GM21529 (cell line): ENCODE results near the gene IGLL5.

Experiments
- ATAC-seq: cut with Tn5 transposase; IDR thresholded peaks from one replicate; pipeline ENCODE4 v1.9.1; 2021; ENCODE audit not compliant: unreplicated experiment

The IGLL5 gene

DNA sequence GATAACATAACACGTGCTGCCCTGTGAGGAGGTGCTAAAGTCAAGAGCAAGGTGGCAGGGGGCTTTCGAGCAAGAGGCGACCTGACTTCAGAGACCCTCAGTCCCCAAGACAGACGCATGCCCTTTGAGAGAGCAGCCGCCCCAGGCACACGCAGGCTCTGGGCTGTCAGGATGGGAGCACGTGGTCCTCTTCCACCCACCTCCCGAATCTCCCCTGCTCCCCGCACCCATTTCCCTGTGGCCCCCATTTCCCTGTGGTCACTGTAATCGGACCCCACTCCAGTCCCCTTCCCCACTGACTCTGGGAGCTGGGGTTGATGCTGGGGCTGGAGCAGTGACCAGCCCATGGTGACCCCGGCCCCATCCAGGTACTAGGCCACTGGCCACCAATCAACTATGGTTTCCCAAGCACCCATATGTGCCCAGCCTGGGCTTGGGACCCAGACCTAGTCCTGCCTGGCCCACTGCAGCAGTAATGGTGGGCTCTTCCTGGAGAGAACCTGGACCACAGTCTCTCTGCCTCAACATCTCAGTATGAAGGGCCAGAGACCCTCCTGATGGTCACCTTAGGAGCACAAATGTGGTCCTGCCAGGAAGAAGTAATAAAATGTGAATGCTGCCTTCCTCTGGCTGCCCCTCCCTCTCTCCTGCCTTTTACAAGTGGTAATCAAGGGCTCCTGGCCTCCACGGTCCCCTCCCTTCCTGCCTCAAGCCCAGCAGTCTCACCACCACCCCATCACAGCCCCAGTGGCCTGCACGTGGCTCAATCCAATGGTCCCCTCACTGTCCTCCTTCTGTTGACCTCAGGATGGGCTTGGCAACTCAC is 39.0 kb downstream of the IGLL5 start:
- no peak for ATAC-seq

DNA sequence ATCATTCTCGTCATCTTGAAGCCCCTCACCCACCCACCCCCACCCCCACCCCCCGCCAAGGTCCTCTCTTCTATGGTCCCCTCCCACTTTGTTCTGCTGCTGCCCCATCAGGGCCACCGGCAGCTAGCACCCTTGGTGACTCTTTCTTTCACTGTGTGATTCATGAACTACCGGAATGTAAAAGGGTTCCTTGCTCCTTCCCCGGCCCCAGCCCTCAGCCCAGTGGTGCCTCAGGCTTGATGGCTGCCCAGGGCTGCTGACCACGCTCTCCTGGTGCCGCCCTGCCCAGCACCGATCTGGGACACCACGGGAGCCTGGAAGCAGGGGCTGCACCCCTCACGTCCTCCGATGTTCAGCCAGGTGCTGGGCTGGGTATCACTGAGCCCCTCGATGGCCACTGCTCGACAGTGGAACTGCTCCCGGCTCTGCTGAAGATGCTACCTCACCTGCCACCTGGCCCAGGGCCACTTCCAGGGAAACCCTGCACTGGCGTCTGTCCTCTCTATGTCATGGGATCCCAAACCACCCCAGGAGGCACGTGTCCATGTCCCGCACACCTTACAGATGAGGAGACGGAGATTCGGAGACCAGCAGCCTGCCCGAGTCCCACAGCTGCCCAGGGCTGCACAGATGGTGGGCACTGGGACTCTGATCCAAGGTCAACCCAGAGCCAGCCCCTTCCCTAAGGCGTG is 39.7 kb downstream of the IGLL5 start:
- ATAC-seq, result no peak

DNA sequence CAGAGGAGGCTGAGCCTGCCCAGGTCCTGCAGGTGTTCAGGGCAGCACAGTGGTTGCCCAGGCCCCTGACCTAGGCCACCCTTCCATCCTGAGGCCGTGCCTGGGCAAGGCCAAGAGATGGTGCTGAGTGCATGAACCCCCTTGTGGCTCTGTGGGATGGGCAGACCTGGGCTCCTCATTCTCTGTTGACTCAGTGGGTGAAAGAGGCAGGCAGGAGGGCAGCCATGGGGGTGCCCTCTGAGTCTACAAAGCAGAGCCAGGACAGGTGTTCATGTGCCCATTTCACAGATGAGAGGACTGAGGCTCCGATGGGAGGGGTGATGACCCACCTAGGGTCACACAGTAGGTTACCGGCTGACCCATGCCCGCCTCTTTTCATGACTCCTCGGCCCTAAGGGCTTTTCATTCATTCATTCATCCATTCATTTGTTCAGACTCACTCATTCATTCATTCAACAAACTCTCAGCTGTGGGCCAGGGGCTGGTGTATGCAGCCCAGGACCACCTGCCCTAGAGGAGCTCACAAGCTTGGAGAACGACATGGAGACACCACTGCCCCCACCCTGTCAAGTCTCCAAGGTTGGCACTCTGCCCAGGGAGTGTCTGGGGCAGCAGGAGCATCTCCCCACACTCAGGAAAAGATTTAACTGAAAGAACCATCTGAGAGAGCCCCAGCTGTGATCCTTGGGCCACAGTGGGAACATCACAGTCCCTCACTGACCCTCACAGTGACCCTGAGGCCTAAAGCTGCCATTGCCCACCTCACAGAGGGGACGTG is 40.5 kb downstream of the IGLL5 start:
- no peak for ATAC-seq

DNA sequence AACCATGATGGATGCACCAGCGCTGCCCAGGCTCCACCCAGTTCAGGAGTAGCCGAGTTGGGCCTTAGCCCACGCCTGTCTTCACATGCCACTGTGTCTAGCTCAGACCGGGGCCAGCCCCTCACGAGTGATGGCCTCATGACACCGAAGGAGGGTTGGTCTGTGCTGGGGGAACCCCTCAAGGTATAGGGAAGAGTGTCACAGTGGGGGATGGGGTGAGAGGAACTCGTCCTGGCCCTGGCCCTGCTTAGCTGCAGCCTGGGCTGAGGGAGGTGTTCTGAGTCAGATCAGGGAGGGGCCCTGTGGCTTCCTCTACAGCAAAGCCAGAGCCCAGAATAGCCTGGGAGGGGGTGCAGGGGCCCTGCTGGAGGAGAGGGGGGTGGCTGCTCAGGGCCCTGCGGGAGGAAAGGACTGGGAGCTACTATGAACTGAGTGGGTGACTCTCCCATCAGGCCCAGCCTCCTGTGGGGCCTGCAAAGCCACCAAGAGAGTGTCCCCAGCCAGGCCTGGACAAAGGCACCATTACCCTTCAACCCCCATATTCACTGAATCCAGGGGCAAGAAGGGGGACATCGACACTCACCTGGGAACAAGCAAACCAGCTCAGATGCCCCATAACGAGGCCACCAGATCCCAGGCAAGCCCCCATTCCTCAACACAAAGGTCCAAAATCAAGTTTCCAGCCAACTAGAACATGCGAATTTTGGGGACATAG is 41.2 kb downstream of the IGLL5 start:
- ATAC-seq, result peak; percentile 84

- ATAC-seq, result no peak
Measured at GRCh38 chr22:22929381-22930221, 42.0 kb downstream of the IGLL5 start.

DNA sequence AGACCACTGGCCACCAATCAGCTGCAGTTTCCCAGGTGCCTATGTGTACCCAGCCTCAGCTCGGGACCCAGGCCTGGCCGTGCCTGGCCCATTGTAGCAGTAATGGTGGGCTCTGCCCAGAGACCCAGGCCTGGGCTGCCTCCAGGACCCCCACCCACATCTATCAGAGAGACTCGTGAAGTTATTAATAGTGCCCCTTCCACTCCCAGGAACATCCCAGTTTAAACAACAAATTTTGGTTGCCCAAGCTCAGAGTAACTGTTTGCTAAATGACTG is 42.5 kb downstream of the IGLL5 start:
- no peak for ATAC-seq

- no peak for ATAC-seq
Measured at GRCh38 chr22:22930571-22931556, 43.2 kb downstream of the IGLL5 start.

DNA sequence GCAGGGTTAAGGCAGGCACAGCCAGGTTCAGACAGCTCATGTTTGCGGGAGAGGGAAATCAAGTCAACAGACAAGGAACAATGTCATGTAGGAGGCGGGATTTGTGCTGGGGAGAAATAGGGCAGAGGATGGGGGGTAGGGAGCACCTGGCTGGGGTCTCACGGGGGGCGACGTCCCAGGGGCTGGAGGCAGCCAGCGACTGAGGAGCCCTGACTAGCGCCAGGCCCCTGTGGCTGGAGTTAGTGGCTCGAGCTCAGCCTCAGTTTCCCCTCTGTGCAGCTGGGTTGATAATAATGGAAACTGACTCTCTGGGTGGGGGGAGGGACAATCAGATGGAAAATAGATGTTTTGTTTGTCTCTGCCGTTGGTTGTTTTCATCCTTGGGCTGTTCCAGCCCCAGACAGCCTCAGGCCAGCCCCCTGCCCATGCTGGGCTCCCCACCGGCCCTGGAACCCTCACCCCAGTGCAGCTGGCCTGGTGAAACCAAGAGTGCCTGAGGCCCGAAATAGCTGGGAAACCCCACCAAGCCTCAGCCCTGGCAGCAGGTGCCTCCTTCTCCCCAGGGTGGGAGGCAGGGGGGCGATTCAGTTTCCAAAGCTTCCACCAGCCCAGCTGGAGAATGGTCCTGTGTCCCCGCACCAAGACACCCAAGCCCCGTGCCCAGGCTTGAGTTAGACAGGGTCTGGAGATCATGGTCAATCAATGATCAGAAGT is 44.1 kb downstream of the IGLL5 start:
- no peak for ATAC-seq

DNA sequence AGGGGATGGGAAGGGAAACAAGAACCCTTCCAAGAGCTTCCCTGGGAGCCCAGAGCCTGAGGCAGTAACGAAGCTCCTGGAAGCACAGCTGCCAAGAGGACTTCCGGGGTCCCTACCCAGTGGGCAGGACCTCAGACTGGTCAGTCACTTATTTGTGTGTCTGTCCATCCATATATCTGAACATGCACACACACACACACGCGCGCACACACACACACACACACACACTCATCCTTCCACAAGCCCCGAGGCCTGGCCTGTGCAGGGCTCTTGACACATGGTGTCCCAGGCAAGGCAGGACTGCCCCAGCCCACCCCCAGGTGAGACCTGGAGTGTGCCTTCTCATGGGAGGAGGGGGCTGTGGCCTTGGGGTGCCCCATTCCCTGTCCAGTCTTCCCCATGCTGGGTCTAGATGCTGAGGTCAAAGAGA is 44.9 kb downstream of the IGLL5 start:
- no peak for ATAC-seq

DNA sequence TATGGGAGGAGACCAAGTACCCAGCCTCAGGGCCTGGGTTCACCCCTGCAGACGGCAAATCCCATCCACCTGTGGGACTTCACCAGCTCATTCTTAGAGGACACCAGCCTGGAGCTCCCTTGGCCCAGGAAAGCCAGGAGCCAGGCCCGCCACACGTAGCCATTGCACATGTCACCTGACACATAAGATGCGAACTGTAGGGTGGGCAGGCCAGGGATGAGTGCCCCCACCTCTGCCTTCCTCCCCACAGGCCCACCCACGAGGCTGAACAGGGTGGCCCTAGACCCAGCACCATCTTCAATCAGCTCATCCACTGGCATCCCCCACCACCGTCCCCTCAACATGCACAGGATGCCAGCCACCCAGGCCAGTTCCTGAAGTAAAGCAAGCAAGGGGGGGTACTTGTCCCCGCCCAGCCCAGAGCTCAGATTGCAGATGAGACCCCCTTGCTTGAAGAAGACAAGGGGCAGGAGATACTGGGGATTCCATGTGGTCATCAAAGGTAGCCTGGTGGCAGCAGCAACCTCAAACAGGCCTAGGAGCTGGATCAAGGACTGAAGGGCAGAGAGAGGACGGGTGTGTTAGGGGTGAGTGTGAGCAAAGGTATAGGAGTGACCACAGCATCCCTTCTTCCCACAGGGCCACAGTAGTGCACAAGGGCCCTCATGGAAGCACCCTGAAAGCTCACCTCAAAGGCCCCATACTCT is 45.6 kb downstream of the IGLL5 start:
- no peak for ATAC-seq

DNA sequence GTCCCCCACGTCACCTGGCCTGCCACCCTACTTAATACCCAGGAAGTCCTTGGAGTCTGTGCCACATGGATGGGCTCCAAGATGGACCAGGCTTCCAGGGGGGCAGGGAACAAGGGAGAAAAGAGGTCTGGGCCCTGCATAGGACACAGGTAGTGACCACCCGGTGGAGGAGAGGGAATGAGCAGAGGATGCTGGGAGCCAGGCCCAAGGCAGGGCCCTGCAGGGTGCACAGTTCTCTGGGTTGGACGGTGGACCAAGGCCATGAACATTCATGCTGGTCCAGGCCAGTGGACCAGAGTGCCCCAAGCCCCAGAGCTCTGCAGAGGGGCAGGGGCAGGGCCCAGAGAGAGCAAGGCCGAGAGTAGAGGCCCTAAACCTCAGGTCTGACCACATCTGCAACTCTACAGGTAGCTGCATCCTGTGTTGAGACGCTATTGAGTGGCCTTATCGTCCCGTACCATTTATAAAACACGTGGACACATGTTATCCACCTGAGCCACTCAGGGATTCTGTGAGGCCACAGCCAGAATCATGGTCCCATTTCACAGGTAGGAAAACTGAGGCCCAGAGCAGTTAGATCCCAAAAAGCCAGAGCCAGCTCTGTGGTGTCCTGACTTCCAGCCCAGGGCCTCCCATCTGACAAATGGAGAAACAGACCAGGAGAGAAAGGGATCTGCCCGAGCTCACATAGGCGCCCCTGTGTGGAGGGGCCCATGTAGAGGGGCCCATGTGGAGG is 46.4 kb downstream of the IGLL5 start:
- no peak for ATAC-seq

GRCh38 chr22:22934543-22935055 is 47.0 kb downstream of the IGLL5 start:
- no peak for ATAC-seq

- ATAC-seq, result peak; percentile 22
Measured at GRCh38 chr22:22935056-22935545, 47.5 kb downstream of the IGLL5 start.

DNA sequence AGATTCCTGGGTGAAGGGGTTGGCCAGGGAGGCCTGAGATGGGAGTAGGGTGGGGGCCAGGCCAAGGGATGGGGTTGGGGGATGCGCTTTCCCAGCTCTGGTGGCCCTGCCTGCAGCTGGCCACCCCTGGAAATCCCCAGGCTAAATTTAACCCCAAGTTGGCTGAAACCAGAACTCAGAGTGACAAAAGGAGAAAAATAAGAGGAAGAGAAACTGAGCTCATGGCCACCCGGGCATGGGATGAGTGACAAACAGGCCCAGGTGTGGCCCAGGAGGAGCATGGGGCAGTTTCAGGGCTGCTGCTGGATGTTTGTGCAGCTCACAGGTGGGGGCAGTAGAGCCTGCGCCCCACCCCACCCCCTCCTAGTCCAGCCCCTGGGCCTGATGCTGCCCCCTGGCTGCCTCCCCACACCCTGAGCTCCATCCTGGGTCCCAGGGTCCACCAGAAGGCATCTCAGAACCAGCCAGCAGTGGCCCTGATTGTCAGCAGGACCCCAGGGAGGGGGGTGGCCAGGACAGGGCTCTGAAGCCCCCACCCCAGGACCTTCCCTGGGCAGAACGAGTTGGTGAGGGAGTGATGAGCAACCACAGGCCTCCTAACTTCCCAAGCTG is 48.0 kb downstream of the IGLL5 start:
- peak; percentile 84 for ATAC-seq

DNA sequence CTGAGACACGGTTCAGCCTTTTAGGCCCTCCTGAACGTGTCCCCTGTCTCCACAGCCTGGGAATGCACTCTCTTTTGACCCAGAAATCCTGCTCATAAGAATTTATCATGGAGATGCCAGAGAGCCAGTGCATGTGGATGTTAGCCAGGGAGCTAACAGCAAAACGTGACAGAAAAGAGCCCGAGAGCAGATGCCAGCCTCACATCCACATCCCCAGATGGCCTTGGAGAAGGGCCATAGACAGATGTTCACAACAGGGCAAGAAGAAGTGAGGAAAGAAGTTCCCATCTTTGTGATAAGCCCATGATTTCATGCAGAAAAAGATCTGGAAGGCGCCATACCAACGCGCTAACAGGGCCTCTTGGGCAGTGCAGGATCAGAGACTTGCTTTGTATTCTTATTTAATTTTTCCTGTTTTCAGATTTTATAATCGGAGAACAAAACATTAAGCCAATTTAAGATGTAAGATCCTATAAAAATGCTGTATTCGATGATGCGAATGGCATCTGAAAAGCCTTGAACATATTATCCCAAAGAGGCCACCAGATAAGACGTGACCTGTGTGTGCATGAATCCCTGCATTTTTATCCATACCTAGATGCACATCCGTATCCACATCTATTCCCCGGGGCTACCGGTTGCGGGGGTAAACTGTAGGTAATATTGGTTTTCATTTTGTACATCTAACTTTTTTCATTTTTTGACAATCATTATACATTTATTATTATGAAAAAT is 48.7 kb downstream of the IGLL5 start:
- no peak for ATAC-seq
